Measurements from ENCODE around the gene B4GALT3. TPM values are rescaled to one million over a fixed set of nuclear protein-coding genes. Genes with fewer than 3 reads are reported as not detected.
A peak's percentile ranks its signal among the peaks of the same experiment; 100 is the strongest.

The B4GALT3 gene
- total and polyA plus RNA-seq, 2 of the 4 experiments (the other 2 are of a cell fraction), result 19.9 to 36.0 TPM

DNA sequence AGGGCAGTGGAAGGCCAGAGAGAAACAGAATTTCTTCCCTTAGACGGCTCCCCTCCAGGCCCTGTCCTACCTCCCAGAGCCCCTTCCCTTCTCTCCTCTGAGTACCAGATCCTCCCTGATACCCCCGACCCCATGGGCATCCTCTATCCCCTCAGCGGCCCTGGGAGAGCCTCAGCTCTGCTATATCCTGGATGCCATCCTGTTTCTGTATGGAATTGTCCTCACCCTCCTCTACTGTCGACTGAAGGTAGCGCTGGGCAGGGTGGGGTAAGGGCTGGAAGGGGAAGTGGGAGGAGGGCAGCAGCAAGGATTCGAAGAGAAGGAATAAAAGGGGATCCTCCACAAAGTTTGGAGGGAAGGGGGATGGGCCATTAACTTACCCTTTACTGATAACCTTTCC, 40.5 kb upstream of the B4GALT3 start:
- Histone ChIP-seq H3K18ac (ENCODE audit: low read depth, low read length) (no peak overlapping the region), H3K14ac (replicated peaks; ENCODE audit: low read depth, low read length) (peak overlapping the region; percentile 65; the same call in 1 of the 2 replicates), H3K27me3 (ENCODE audit: control insufficient read depth, insufficient read depth, low read length) (no peaks in the 10 kb centered on the region; the same call in 1 of the 2 replicates), H4K5ac (ENCODE audit: low read depth, low read length) (no peak overlapping the region), H2BK15ac (ENCODE audit: low read depth, low read length) (0 out of 3 replicates have a peak overlapping the region, but pooled peaks have one; percentile 51), H4K91ac (ENCODE audit: insufficient read depth, low read depth, low read length) (0 out of 2 replicates have a peak overlapping the region, but pooled peaks have one; percentile 1), H2AK9ac (replicated peaks; ENCODE audit: low read depth, low read length, poor library complexity) (peak overlapping the region; percentile 60), H3K79me1 (ENCODE audit: low read depth in 1 of 2, low read length in 2 of 2) (no peaks in the 10 kb centered on the region), H3K9me1 (ENCODE audit: insufficient read depth, low read length) (peaks cover 14% of the 10 kb centered on the region), H3K4ac (ENCODE audit: low read depth, low read length) (peak overlapping the region; percentile 65), H3K56ac (ENCODE audit: extremely low read depth, insufficient read depth, low read length) (no peak overlapping the region), H2BK20ac (ENCODE audit: low read depth, low read length) (peak overlapping the region; percentile 51; the same call in 1 of the 2 replicates), H4K20me1 (ENCODE audit: insufficient read depth, low read length) (no peaks in the 10 kb centered on the region), H3K4me3 (ENCODE audit: insufficient read depth, low read depth, low read length) (no peak overlapping the region), H3K4me1 (ENCODE audit: control insufficient read depth, insufficient read depth, low read length) (peaks cover 11% of the 10 kb centered on the region), H3K36me3 (ENCODE audit: control insufficient read depth, insufficient read depth, low read length) (peaks cover 19% of the 10 kb centered on the region), H2BK120ac (ENCODE audit: low read depth, low read length) (peak overlapping the region; percentile 55; the same call in 1 of the 2 replicates), H3K27ac (ENCODE audit: insufficient read depth, low read length) (peak overlapping the region; percentile 8), H3K4me2 (ENCODE audit: low read depth, low read length) (no peak overlapping the region), H3K23ac (ENCODE audit: low read depth, low read length) (no peak overlapping the region), H2AK5ac (ENCODE audit: low read depth, low read length) (peak overlapping the region; percentile 76; the same call in 1 of the 2 replicates), H3K9me3 (ENCODE audit: control insufficient read depth, insufficient read depth, low read length) (no peaks in the 10 kb centered on the region), H4K8ac (ENCODE audit: low read depth in 2 of 2, low read length in 2 of 2) (peak overlapping the region in 1 of 2 experiments; percentile 43; a peak in 1 of 4 replicates), H2BK5ac (ENCODE audit: low read depth, low read length, poor library complexity, severe bottlenecking) (peak overlapping the region; percentile 14), H3K9ac (ENCODE audit: low read depth, low read length) (no peak overlapping the region), H2AFZ (replicated peaks; ENCODE audit: low read length, poor library complexity) (no peak overlapping the region)
- no peak for DNase-seq
- no peak for ATAC-seq (ENCODE audit: low read depth)
- no TSS peak for BruUV-seq (replicated peaks)
- CTCF ChIA-PET, result interaction anchor here (1.3 to 1.6 kb wide), 3 partner anchors 9 to 164 kb away, joined by 4 read pairs; partner anchors contain the start of gene PPOX
- POLR2A ChIA-PET (ENCODE audit: unreplicated experiment), result interaction anchor here (0.7 kb wide), 1 partner anchor 8 kb away, joined by 8 read pairs; the partner anchor contains the start of gene TOMM40L
- dilution Hi-C loops (cut with HindIII; ENCODE audit: low sequenced_read_pairs, unreplicated experiment) (no loop called here), intact Hi-C loops (cut with micrococcal nuclease) (no loop called here), in situ Hi-C loops (cut with MboI; ENCODE audit: low sequenced_read_pairs) (loop anchor here (10.0 kb wide), 1 partner anchor 527 kb away; the partner anchor contains the start of gene DUSP12)
- TF ChIP-seq CEBPB (IDR thresholded peaks at IDR 0.05; ENCODE audit: low read depth, low read length) (no peak), MAZ (IDR thresholded peaks at IDR 0.05; ENCODE audit: borderline replicate concordance, low read depth, low read length) (no peak), SMC3 (IDR thresholded peaks at IDR 0.05; ENCODE audit: low read depth, low read length) (no peak), FOS (IDR thresholded peaks at IDR 0.05; ENCODE audit: low read depth, low read length) (no peak), NFE2L2 (IDR thresholded peaks at IDR 0.05; ENCODE audit: low read depth, low read length) (no peak), RCOR1 (IDR thresholded peaks at IDR 0.05; ENCODE audit: insufficient replicate concordance, low read length) (no peak), BHLHE40 (IDR thresholded peaks at IDR 0.05; ENCODE audit: low read depth, low read length) (no peak), RFX5 (IDR thresholded peaks at IDR 0.05; ENCODE audit: low read depth, low read length) (no peak)
- TF ChIP-seq, protein P1, sequence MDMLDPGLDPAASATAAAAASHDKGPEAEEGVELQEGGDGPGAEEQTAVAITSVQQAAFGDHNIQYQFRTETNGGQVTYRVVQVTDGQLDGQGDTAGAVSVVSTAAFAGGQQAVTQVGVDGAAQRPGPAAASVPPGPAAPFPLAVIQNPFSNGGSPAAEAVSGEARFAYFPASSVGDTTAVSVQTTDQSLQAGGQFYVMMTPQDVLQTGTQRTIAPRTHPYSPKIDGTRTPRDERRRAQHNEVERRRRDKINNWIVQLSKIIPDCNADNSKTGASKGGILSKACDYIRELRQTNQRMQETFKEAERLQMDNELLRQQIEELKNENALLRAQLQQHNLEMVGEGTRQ (IDR thresholded peaks at IDR 0.05; ENCODE audit: low read depth, low read length), result no peak
- 67% methylated on average over 1 of the region's 6 CpGs; no CpG with 5 or more reads in 1 of the 2 experiments for WGBS, 2 experiments (ENCODE audit: extremely low coverage in 2 of 2, insufficient read length in 1 of 2)

All from IMR-90 (cell line).